Bronchial epithelial cell (primary cell): Measurements from ENCODE around the gene RALGAPA1. TPM values are rescaled to one million over a fixed set of nuclear protein-coding genes. Genes with fewer than 3 reads are reported as not detected.

ENCODE experiments used
- DNase-seq: peaks from one replicate; pipeline ENCODE4 v3.0.0-alpha.2; 2010; ENCODE audit warnings: low read depth
- FAIRE-seq: peaks from 2 replicates; lab custom pipeline; 2011; peaks lifted over from hg19 to GRCh38; lab: Jason Lieb, UNC
- H3K27me3 ChIP-seq: 2 replicates; pipeline ENCODE4 v1.5.1; 2011; ENCODE audit warnings: low read length; ENCODE audit not compliant: control insufficient read depth, insufficient read depth
- H3K36me3 ChIP-seq: 2 replicates; pipeline ENCODE4 v1.5.1; 2011; ENCODE audit warnings: low read length; ENCODE audit not compliant: control insufficient read depth, insufficient read depth
- H3K4me3 ChIP-seq: 2 replicates; pipeline ENCODE4 v1.5.1; 2011; ENCODE audit warnings: mild to moderate bottlenecking, low read depth, low read length, control low read depth
- total RNA-seq: library from RNA; depleted of rRNA; stranded (reverse); fragments of >200 nt; gene quantifications from 2 replicates; pipeline ENCODE4 v1.2.1, GENCODE V29; 2014
- TF ChIP-seq, protein P1 (sequence below): IDR thresholded peaks from 2 replicates; pipeline ENCODE4 v1.5.1; 2011; ENCODE audit warnings: mild to moderate bottlenecking, moderate library complexity, low read length, control low read depth, inconsistent platforms; ENCODE audit not compliant: insufficient read depth, severe bottlenecking

The RALGAPA1 gene
- total RNA-seq, 1 donor from 2014 or later: 28.2 TPM

DNA sequence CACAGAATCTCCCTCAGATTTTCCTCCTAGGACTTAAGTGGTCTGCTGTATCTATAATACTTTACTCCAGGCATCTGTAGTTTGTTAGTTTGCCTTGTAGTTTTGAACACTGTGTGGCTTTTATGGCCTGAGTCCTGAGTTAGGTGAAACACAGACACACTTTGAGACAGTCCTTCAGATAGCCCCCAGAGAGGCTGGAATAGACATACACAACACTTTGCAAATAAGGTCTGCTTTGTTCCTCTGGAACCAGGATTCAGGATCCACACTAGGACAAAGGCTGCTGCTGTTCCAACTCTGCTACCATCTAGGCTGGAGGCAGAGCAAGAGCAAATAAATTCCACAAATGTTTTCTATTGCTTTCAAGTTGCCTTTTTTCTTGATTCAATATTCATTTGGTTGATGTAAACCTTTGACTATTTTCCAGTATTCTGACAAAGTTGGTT lies 316.5 kb downstream of the RALGAPA1 start:
- Histone ChIP-seq H3K4me3 (no peak overlapping the region), H3K36me3 (no peaks in the 10 kb centered on the region), H3K27me3 (no peaks in the 10 kb centered on the region)
- no peak for DNase-seq
- TF ChIP-seq, protein P1, sequence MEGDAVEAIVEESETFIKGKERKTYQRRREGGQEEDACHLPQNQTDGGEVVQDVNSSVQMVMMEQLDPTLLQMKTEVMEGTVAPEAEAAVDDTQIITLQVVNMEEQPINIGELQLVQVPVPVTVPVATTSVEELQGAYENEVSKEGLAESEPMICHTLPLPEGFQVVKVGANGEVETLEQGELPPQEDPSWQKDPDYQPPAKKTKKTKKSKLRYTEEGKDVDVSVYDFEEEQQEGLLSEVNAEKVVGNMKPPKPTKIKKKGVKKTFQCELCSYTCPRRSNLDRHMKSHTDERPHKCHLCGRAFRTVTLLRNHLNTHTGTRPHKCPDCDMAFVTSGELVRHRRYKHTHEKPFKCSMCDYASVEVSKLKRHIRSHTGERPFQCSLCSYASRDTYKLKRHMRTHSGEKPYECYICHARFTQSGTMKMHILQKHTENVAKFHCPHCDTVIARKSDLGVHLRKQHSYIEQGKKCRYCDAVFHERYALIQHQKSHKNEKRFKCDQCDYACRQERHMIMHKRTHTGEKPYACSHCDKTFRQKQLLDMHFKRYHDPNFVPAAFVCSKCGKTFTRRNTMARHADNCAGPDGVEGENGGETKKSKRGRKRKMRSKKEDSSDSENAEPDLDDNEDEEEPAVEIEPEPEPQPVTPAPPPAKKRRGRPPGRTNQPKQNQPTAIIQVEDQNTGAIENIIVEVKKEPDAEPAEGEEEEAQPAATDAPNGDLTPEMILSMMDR: no peak
- no peak for FAIRE-seq

Other genes with a start within 250 kb of the RALGAPA1 start
- gene BRMS1L, start 17.0 kb upstream of the RALGAPA1 start, total RNA-seq: 3.9 and 4.6 TPM in 2 replicates